CD4-positive, CD25-positive, alpha-beta regulatory T cell (primary cell): Measurements from ENCODE around the gene SNCAIP. TPM values are rescaled to one million over a fixed set of nuclear protein-coding genes. Genes with fewer than 3 reads are reported as not detected.

Source experiments
- ATAC-seq, 2 donors: fragments of 150-1000 bp; cut with Tn5 transposase; one replicate each; pipeline ENCODE4 v1.10.0; 2021; ENCODE audit warnings: low read depth in 2 of 2, moderate number of reproducible peaks in 2 of 2, moderate library complexity in 1 of 2
- DNase-seq, 3 donors: peaks; one replicate each; pipeline versions ENCODE4 v3.0.0 to v3.0.0-alpha.2; 2012 to 2022; ENCODE audit warnings: mixed read lengths in 1 of 3
- H3K27ac ChIP-seq: one replicate; pipeline ENCODE4 v1.7.0; 2013; ENCODE audit warnings: mild to moderate bottlenecking, low read length; ENCODE audit not compliant: insufficient read depth, poor library complexity, severe bottlenecking
- H3K27me3 ChIP-seq: one replicate; pipeline ENCODE4 v1.7.0; 2013; ENCODE audit warnings: low read length; ENCODE audit not compliant: control insufficient read depth, insufficient read depth
- H3K36me3 ChIP-seq: one replicate; pipeline ENCODE4 v1.7.0; 2013; ENCODE audit warnings: mild to moderate bottlenecking, low read length, moderate library complexity; ENCODE audit not compliant: control insufficient read depth, insufficient read depth
- H3K4me1 ChIP-seq: 2 replicates; pipeline ENCODE4 v1.7.0; 2013; ENCODE audit warnings: mild to moderate bottlenecking, low read length; ENCODE audit not compliant: insufficient read depth, control insufficient read depth, poor library complexity, severe bottlenecking
- H3K4me3 ChIP-seq: one replicate; pipeline ENCODE4 v1.7.0; 2013; ENCODE audit warnings: low read depth, mild to moderate bottlenecking, low read length, moderate library complexity
- H3K9me3 ChIP-seq, 2 experiments: 1 replicate in 1 of 2; 2 replicates in 1 of 2; pipeline ENCODE4 v1.7.0; 2013; ENCODE audit warnings: low read length in 2 of 2, mild to moderate bottlenecking in 1 of 2, moderate library complexity in 1 of 2; ENCODE audit not compliant: control insufficient read depth in 2 of 2
- H3K27ac Mint-ChIP-seq, 3 donors: one replicate each; pipeline ENCODE4 v1.8.0; 2020 to 2022; ENCODE audit warnings: mild to moderate bottlenecking in 3 of 3, mixed read lengths in 3 of 3, moderate library complexity in 2 of 3
- H3K27me3 Mint-ChIP-seq: one replicate; pipeline ENCODE4 v1.8.0; 2022; ENCODE audit warnings: mild to moderate bottlenecking, mixed read lengths
- H3K36me3 Mint-ChIP-seq: one replicate; pipeline ENCODE4 v1.8.0; 2020; ENCODE audit warnings: mixed read lengths
- H3K4me1 Mint-ChIP-seq, 4 donors: one replicate each; pipeline ENCODE4 v1.8.0; 2020 to 2022; ENCODE audit warnings: mixed read lengths in 4 of 4, mild to moderate bottlenecking in 1 of 4
- H3K4me3 Mint-ChIP-seq, 4 donors: one replicate each; pipeline ENCODE4 v1.8.0; 2020 to 2022; ENCODE audit warnings: mild to moderate bottlenecking in 4 of 4, mixed read lengths in 4 of 4, moderate library complexity in 3 of 4
- H3K9me3 Mint-ChIP-seq, 7 donors: one replicate each; pipeline ENCODE4 v1.8.0; 2020 to 2022; ENCODE audit warnings: mixed read lengths in 7 of 7, mild to moderate bottlenecking in 3 of 7, moderate library complexity in 2 of 7
- polyA plus RNA-seq, 4 donors: library from polyadenylated mRNA; unstranded; fragments of 300-500 nt; fragmentation: Illumina TruSeq; gene quantifications; one replicate each; pipeline ENCODE4 v1.2.3, GENCODE V29; 2021
- total RNA-seq: library from RNA; stranded (reverse); gene quantifications from one replicate; pipeline ENCODE4 v1.2.3, GENCODE V29; 2022

SNCAIP gene
- total and polyA plus RNA-seq, 5 donors from 2014 or later: not detected

- Mint-ChIP-seq H3K36me3 (no peaks in the 10 kb centered on the region), H3K27me3 (peaks cover 4% of the 10 kb centered on the region), H3K4me1 (no peaks in the 10 kb centered on the region), H3K27ac (no peak overlapping the region), H3K4me3 (no peak overlapping the region), H3K9me3 (peaks cover 0 to 2% (median 0%) of the 10 kb centered on the region in 7 donors)
- no peaks in the 10 kb centered on the region for H3K4me1 ChIP-seq
- H3K9me3 ChIP-seq: no peaks in the 10 kb centered on the region
- H3K36me3 ChIP-seq: no peaks in the 10 kb centered on the region
- no peak overlapping the region for H3K4me3 ChIP-seq
- H3K27ac ChIP-seq: no peak overlapping the region
- DNase-seq (no peak), ATAC-seq (no peak)
- H3K27me3 ChIP-seq: no peaks in the 10 kb centered on the region
Measured at GRCh38 chr5:122412966-122413365, 100.9 kb downstream of the SNCAIP start.

- Histone ChIP-seq H3K9me3 (no peaks in the 10 kb centered on the region), H3K36me3 (no peaks in the 10 kb centered on the region), H3K27ac (no peak overlapping the region), H3K4me3 (no peak overlapping the region), H3K27me3 (no peaks in the 10 kb centered on the region), H3K4me1 (no peaks in the 10 kb centered on the region)
- ATAC-seq: no peak
- no peak overlapping the region for H3K27ac Mint-ChIP-seq
- H3K36me3 Mint-ChIP-seq: no peaks in the 10 kb centered on the region
- peaks cover 5% of the 10 kb centered on the region for H3K27me3 Mint-ChIP-seq
- no peak overlapping the region for H3K4me3 Mint-ChIP-seq
- DNase-seq: no peak
- H3K4me1 Mint-ChIP-seq: no peaks in the 10 kb centered on the region
- peaks cover 0 to 3% (median 0%) of the 10 kb centered on the region in 7 donors for H3K9me3 Mint-ChIP-seq
Measured at GRCh38 chr5:122413722-122414121, 101.7 kb downstream of the SNCAIP start.

GRCh38 chr5:122415030-122415800 is 103.2 kb downstream of the SNCAIP start:
- Mint-ChIP-seq H3K36me3 (no peaks in the 10 kb centered on the region), H3K4me1 (no peaks in the 10 kb centered on the region), H3K4me3 (no peak overlapping the region), H3K27ac (no peak overlapping the region), H3K9me3 (peaks cover 0 to 6% (median 0%) of the 10 kb centered on the region in 7 donors), H3K27me3 (peaks cover 5% of the 10 kb centered on the region)
- no peak overlapping the region for H3K4me3 ChIP-seq
- ATAC-seq: no peak
- peak in 1 of 3 donors; percentile 12 for DNase-seq
- no peaks in the 10 kb centered on the region for H3K36me3 ChIP-seq
- no peaks in the 10 kb centered on the region for H3K9me3 ChIP-seq
- no peaks in the 10 kb centered on the region for H3K27me3 ChIP-seq
- H3K27ac ChIP-seq: no peak overlapping the region
- no peaks in the 10 kb centered on the region for H3K4me1 ChIP-seq

- Histone ChIP-seq H3K9me3 (no peaks in the 10 kb centered on the region), H3K4me3 (no peak overlapping the region), H3K4me1 (no peaks in the 10 kb centered on the region), H3K36me3 (no peaks in the 10 kb centered on the region), H3K27me3 (no peaks in the 10 kb centered on the region), H3K27ac (no peak overlapping the region)
- H3K27me3 Mint-ChIP-seq: peaks cover 5% of the 10 kb centered on the region
- no peak overlapping the region for H3K27ac Mint-ChIP-seq
- H3K9me3 Mint-ChIP-seq: peaks cover 0 to 6% (median 0%) of the 10 kb centered on the region in 7 donors
- H3K36me3 Mint-ChIP-seq: no peaks in the 10 kb centered on the region
- H3K4me3 Mint-ChIP-seq: no peak overlapping the region
- ATAC-seq (no peak), DNase-seq (no peak)
- no peaks in the 10 kb centered on the region for H3K4me1 Mint-ChIP-seq
Measured at GRCh38 chr5:122415801-122416120, 103.7 kb downstream of the SNCAIP start.

- DNase-seq: no peak
- peaks cover 0 to 5% (median 1%) of the 10 kb centered on the region in 7 donors for H3K9me3 Mint-ChIP-seq
- no peaks in the 10 kb centered on the region for H3K9me3 ChIP-seq
- no peaks in the 10 kb centered on the region for H3K4me1 Mint-ChIP-seq
- no peaks in the 10 kb centered on the region for H3K4me1 ChIP-seq
- ATAC-seq: no peak
- no peak overlapping the region for H3K27ac ChIP-seq
- no peaks in the 10 kb centered on the region for H3K36me3 ChIP-seq
- no peaks in the 10 kb centered on the region for H3K27me3 ChIP-seq
- H3K27me3 Mint-ChIP-seq: peaks cover 5% of the 10 kb centered on the region
- no peak overlapping the region for H3K27ac Mint-ChIP-seq
- no peak overlapping the region for H3K4me3 Mint-ChIP-seq
- H3K36me3 Mint-ChIP-seq: no peaks in the 10 kb centered on the region
- H3K4me3 ChIP-seq: no peak overlapping the region
Measured at GRCh38 chr5:122419142-122419894, 107.3 kb downstream of the SNCAIP start.

- H3K27me3 ChIP-seq: no peaks in the 10 kb centered on the region
- no peaks in the 10 kb centered on the region for H3K4me1 Mint-ChIP-seq
- H3K9me3 Mint-ChIP-seq: peaks cover 0 to 5% (median 1%) of the 10 kb centered on the region in 7 donors
- DNase-seq: no peak
- H3K27me3 Mint-ChIP-seq: peaks cover 5% of the 10 kb centered on the region
- no peak overlapping the region for H3K27ac Mint-ChIP-seq
- H3K4me1 ChIP-seq: no peaks in the 10 kb centered on the region
- no peak overlapping the region for H3K27ac ChIP-seq
- H3K36me3 Mint-ChIP-seq: no peaks in the 10 kb centered on the region
- no peaks in the 10 kb centered on the region for H3K9me3 ChIP-seq
- H3K4me3 ChIP-seq: no peak overlapping the region
- no peak overlapping the region for H3K4me3 Mint-ChIP-seq
- no peak for ATAC-seq
- no peaks in the 10 kb centered on the region for H3K36me3 ChIP-seq
Measured at GRCh38 chr5:122420091-122420490, 108.1 kb downstream of the SNCAIP start.

- no peak overlapping the region for H3K27ac Mint-ChIP-seq
- Histone ChIP-seq H3K36me3 (no peaks in the 10 kb centered on the region), H3K4me1 (no peaks in the 10 kb centered on the region), H3K27ac (no peak overlapping the region), H3K4me3 (no peak overlapping the region), H3K9me3 (no peaks in the 10 kb centered on the region), H3K27me3 (no peaks in the 10 kb centered on the region)
- H3K27me3 Mint-ChIP-seq: peaks cover 5% of the 10 kb centered on the region
- no peaks in the 10 kb centered on the region for H3K4me1 Mint-ChIP-seq
- peaks cover 0 to 5% (median 1%) of the 10 kb centered on the region in 7 donors for H3K9me3 Mint-ChIP-seq
- no peaks in the 10 kb centered on the region for H3K36me3 Mint-ChIP-seq
- no peak for DNase-seq
- H3K4me3 Mint-ChIP-seq: no peak overlapping the region
- no peak for ATAC-seq
Measured at GRCh38 chr5:122420537-122421236, 108.7 kb downstream of the SNCAIP start.
